Measurements from ENCODE around the gene ALKBH5.
A peak's percentile ranks its signal among the peaks of the same experiment; 100 is the strongest.

ALKBH5 gene
- 170 to 185 reads per million in 2 donors for total RNA-seq

GRCh38 chr17:18183334-18184142 lies at the start of gene ALKBH5:
Gene ALKBH5, plus strand, starts transcription at chr17:18183828. Its CDS starts 416 bp downstream, at chr17:18184244.
- peak; percentile 92 to 100 (median 97) for DNase-seq

- DNase-seq = no peak
Observed at GRCh38 chr17:18136357-18136756, 47.3 kb upstream of the ALKBH5 start.

GRCh38 chr17:18138065-18138749 lies 45.4 kb upstream of the ALKBH5 start:
- DNase-seq = no peak

GRCh38 chr17:18139092-18139491 lies 44.5 kb upstream of the ALKBH5 start:
- no peak for DNase-seq

- no peak for DNase-seq
Observed at GRCh38 chr17:18139498-18139897, 44.1 kb upstream of the ALKBH5 start.

GRCh38 chr17:18139949-18140348 lies 43.7 kb upstream of the ALKBH5 start:
- no peak for DNase-seq

- DNase-seq = no peak
Observed at GRCh38 chr17:18140648-18141047, 43.0 kb upstream of the ALKBH5 start.

- peak in 2 of 5 experiments; percentile 26 to 63 for DNase-seq
Observed at GRCh38 chr17:18141210-18141803, 42.3 kb upstream of the ALKBH5 start.

GRCh38 chr17:18142417-18142816 lies 41.2 kb upstream of the ALKBH5 start:
- DNase-seq = no peak

- peak in 1 of 5 experiments; percentile 16 for DNase-seq
Observed at GRCh38 chr17:18143044-18143936, 40.3 kb upstream of the ALKBH5 start.

- DNase-seq = no peak
Observed at GRCh38 chr17:18144261-18144660, 39.4 kb upstream of the ALKBH5 start.

- no peak for DNase-seq
Observed at GRCh38 chr17:18144855-18145254, 38.8 kb upstream of the ALKBH5 start.

- no peak for DNase-seq
Observed at GRCh38 chr17:18145811-18146210, 37.8 kb upstream of the ALKBH5 start.

GRCh38 chr17:18146259-18146658 lies 37.4 kb upstream of the ALKBH5 start:
- no peak for DNase-seq

- no peak for DNase-seq
Observed at GRCh38 chr17:18146980-18147379, 36.6 kb upstream of the ALKBH5 start.

- no peak for DNase-seq
Observed at GRCh38 chr17:18148586-18148985, 35.0 kb upstream of the ALKBH5 start.

- no peak for DNase-seq
Observed at GRCh38 chr17:18151290-18151689, 32.3 kb upstream of the ALKBH5 start.

- DNase-seq = no peak
Observed at GRCh38 chr17:18155179-18155578, 28.4 kb upstream of the ALKBH5 start.

GRCh38 chr17:18156171-18156975 lies 27.3 kb upstream of the ALKBH5 start:
- DNase-seq = no peak

GRCh38 chr17:18156976-18157280 lies 26.7 kb upstream of the ALKBH5 start:
- DNase-seq = no peak

- no peak for DNase-seq
Observed at GRCh38 chr17:18157354-18157985, 26.2 kb upstream of the ALKBH5 start.

Data from T-helper 2 cell (primary cell).